GM19438 (cell line): Measurements from ENCODE around the gene RPS6KB1.
"Not testable (repeated sequence)": the region's sequence is repeated elsewhere in the genome, so short reads cannot be mapped to it uniquely, and the experiment has no call there.

ENCODE experiments used
- ATAC-seq: cut with Tn5 transposase; IDR thresholded peaks from one replicate; pipeline ENCODE4 v1.9.1; 2021; ENCODE audit warnings: low read depth; ENCODE audit not compliant: unreplicated experiment

RPS6KB1 gene

DNA sequence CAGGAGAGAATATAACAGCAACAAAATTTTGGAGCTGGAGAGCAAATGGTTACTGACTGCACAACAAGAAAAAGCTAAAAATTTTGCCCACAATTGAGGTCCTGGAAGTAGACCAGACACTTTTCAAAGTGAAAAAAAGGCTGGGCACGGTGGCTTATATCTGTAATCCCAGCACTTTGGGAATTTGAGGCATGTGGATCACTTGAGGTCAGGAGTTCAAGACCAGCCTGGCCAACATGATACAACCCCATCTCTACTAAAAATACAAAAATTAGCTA lies 23.0 kb upstream of the RPS6KB1 start:
- ATAC-seq, result no peak

DNA sequence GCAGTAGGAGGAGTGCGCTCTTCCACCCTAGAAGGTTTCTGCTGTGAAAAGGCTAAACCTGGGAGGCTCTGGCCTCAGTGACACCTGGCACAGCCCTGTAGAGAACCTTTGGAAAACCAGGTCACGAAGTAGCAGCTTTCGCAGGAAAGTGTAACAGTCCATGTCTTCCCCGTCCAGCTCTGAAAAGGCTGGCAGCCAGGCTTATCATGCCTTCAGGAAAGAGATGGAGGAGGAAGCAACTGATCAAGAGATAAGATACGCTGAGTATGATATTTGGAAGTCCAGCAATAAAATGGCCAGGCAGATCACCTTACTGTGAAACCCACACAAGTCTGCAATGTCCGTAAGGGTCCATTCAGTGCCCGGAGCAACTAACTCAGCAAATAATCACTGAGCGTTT lies 22.4 kb upstream of the RPS6KB1 start:
- no peak for ATAC-seq

DNA sequence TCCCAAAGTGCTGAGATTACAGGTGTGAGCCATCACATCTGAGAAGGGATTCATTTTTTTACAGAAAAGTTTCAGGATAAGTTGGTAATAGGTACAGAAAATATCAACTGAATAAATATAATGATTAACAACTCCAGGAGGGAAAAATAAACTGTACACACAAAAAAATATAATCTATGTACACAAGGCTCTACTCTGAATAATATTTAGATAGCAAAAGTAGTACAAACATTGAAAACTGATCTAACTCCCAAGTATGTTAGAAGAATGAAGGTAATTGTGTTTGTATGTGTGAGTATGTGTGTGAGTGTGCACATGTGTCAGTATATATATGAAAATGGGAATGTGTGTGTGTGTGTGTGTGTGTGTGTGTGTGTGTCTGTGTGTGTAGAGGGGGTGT lies 20.6 kb upstream of the RPS6KB1 start:
- ATAC-seq, result no peak

DNA sequence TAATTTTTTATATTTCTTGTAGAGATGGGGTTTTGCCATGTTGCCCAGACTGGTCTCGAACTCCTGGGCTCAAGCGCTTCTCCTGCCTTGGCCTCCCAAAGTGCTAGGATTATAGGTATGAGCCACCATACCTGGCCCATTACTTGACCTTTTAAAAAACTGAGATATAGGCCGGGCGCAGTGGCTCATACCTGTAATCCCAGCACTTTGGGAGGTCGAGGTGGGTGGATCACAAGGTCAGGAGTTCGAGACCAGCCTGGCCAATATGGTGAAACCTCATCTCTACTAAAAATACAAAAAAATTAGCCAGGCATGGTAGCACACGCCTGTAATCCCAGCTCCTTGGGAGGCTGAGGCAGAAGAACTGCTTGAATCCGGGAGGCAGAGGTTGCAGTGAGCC lies 19.5 kb upstream of the RPS6KB1 start:
- not testable (repeated sequence) for ATAC-seq

DNA sequence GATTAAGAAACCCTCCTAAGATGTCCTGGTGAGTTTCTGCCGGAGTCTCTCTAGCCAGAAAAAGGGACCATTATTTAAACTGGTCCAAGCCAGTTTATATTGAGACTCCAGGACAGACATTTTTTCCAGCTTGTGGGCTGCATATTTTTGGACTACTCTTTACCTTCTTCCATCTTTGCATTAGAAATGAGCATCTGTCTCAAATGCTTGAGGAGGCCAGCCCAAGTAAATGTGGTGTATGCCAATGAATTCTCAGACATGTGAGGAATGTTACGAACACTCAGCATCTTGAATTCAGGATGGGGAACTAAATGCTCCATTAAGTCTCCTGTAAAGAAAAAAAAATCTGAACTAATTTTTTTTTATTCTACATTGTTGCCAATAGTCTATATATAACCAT lies 18.5 kb upstream of the RPS6KB1 start:
- ATAC-seq, result no peak

DNA sequence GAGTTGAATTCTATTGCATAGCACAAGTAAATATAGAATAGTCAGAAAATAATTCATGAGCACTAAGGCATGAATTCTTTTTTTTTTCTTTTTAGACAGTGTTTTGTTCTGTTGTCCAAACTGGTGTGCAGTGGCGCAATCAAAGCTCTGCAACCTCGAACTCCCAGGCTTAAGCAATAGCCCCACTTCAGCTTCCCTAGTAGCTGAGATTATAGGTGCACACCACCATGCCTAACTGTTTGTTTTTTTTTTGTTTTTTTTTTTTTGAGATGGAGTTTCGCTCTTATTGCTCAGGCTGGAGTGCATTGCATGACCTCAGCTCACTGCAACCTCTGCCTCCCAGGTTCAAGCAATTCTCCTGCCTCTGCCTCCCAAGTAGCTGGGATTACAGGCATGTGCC lies 16.8 kb upstream of the RPS6KB1 start:
- no peak for ATAC-seq

DNA sequence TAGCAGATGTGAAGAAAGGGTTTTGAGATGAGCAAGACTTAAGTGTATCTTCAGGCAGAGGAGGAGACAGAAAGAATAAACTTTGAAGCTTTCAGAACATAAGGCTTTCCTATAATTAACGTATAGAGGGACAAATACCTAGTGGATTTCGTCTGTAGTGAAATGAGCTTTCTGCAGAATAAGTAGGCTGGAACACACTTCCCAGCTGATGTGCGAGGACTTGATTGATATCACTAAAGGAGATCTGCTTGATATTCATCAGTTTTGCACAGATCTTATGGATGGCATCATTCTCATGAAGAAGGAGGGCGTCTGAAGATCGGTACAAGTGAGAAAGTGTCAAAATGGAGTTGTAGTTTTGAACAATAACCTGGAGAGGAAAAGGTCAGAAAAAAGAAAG lies 15.0 kb upstream of the RPS6KB1 start:
- ATAC-seq, result no peak

DNA sequence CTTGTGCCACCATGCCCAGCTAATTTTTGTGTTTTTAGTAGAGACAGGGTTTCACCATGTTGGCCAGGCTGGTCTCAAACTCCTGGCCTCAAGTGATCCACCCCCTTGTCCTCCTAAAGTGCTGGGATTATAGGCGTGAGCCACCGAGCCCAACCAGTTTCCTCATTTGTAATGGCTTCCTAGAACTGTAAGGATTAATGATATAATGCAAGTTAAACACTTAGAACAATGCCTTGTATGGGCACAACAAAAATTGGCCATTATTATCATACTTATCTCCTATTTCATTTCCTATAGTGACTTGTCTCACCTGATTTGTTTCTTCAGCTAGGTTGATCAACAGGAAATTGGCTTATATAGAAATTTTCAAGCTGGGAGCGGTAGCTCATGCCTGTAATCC lies 14.3 kb upstream of the RPS6KB1 start:
- ATAC-seq, result no peak

DNA sequence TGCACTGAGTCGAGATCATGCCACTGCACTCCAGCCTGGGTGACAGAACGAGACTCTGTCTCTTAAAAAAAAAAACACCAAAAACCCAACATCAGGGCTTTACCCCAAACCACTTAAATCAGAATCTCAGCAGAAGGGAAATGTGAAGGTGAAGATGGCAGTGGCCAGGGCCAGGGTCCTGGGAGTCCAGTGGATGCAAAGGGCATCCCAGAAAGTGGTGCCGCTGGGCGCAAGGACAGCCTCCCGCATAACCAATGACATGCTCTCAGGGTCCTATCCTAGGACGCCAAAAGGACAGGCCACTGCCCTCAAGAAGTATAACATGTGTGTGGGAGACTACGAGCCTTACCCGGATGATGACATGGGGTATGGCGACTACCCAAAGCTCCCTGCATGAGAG lies 8.1 kb upstream of the RPS6KB1 start:
- ATAC-seq, result no peak

DNA sequence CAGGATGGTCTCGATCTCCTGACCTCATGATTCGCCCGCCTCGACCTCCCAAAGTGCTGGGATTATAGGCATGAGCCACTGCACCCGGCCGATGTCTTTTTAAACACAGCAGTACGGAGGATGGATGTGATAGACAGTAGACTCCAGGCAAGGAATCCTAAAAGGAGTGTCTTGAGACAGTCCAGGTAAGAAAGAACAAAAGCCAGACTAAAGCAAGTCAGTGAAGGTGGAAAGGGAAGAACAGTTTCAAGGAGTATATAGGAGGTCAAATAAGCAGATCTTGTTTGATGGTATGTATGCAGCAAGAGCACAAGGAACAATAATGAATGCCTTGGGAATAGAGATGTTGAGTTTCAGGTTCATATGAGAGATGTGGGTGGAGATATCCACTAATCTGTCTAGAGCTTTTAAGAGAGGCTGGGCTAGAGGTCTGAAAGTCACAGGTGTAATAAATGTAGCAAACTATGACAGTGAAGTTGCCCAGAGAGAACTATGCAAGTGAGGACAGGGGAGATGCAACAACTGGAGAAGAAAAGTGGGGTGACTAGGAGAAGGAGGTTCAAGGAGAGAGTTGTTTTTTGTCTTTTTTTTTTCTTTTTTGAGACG lies 4.7 kb upstream of the RPS6KB1 start:
- no peak for ATAC-seq

DNA sequence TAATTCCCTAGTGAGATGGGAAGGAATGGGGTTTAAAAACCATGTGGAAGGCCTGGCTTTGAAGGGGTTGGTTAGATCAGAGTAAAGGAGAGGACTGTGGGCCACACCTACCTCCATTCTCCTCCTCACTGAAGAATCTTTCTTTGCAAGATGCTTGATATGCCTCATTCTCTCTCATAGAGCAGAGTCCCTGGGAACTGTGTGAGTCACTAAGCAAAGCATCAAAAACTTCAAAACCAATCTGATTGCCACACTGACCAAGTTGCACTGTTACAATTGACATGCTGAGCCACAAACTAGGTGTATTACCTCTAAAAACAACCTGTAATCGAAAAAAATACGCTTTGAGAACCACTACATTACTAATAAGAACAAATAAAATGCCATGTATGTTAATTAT lies 2.2 kb upstream of the RPS6KB1 start:
- ATAC-seq, result no peak

DNA sequence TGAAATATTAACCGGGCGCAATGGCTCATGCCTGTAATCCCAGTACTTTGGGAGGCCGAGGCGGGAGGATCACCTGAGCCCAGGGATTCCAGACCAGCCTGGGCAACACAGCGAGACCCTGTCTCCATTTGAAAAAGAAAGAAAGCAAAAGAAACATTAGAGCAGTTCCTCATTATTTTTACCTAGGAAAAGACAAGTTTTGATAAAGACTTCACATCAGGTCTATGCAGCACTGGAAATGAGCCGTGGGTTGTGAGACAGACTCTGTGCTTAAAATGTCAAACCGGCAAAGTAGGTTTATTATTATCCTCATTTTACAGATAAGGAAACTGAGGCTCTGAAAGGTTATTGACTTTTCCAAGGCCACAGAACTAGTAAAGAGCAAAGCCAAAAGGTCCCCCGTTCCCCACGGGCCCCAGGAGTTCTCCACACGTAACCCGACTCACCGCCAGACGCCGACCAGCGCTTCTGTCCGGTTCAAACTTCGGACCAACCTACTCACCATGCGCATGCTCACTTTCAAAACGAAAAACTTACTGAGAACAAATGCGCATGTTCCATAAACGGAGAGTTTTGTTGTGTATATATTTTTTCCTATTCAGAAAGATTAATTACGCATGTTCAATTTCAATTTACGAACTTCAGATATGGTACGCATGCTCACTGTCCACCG lies 534 bp upstream of the RPS6KB1 start:
- peak; percentile 62 for ATAC-seq

DNA sequence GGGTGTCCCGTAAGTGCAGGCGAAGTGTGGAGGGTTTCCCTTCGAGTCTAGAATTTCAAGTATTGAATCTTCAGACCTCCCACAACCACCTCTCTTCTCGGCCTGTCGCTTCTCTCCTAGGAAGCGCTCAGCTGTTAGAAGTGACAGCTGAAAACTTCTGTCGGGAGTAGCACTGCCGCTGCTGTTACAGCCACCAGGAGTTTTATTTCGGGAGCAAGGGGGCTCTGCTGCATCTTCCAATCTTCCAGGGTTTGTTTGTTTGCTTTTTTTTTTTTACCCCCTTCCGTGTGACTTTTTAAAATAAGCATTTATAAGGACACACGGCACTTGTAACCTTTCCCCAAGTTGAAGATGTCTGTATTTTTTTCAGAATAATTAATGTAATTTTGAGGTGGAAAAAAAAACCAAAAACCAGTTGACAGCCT lies 767 bp downstream of the RPS6KB1 start:
- peak; percentile 4 for ATAC-seq

DNA sequence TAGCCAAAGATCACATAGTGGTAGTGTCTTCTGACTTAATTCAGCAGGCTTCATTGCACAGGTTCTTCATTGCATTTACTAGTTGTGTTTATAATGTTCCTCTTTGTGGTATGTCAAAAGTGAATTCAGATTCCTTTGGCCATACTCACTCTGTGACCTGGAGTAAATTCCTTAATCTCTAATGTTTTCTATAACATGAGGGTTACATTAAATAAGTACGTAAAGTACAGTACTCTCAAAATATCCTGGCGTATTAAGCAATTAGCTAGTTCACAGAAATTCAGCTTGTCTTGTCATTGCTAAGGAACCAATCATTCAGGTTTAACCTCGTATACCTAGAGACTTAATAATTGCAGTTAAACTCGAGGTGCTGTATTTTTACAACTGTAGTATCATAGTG lies 4.2 kb downstream of the RPS6KB1 start:
- ATAC-seq, result no peak

DNA sequence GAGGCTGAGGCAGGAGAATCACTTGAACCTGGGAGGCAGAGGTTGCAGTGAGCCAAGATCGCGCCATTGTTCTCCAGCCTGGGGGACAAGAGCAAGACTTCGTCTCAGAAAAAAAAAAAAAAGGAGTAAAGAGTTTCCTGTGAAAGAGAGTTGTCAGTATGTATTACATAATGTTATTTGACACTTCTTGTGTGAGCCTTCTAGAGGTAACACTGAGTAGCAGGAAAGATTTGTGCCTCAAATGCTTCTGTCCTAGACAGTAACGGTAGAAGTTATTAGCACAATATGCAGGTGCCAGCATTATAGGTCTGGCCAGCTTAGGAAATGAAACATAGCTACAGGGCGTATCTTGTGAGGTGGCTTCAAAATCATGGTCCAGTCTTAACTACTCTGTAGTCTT lies 6.2 kb downstream of the RPS6KB1 start:
- ATAC-seq, result no peak

DNA sequence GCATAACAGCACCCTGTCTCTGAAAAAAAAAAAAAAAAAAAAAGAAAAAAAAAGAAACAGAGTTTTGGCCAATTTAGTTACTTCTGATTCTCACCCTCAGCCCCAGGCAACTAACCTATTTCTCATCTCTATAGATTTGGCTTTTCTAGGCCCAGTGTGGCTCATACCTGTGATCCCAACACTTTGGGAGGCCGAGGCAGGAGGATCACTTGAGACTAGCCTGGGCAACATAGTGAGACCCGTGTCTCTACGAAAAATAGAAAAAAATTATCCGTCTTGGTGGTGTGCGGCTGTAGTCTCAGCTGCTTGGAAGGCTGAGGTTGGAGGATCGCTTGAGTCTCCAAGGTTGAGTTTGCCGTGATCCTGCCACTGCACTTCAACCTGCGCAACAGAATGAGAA lies 8.7 kb downstream of the RPS6KB1 start:
- ATAC-seq, result no peak

DNA sequence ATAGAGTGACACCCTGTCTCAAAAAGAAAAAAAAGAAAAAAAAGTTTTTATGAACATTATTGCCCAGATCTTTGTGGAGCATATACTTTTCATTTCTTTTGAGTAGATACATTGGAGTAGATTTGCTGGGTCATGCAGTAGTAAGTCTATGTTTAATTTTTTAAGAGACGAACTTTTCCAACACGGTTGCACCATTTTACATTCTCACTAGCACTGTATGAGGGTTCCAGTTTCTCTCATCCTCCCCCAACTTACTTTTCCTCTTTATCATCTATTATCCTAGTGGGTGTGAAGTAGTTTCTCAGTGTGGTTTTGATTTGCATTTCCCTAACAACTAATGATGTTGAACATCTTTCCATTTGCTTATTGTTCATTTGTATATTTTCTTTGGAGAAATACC lies 10.5 kb downstream of the RPS6KB1 start:
- ATAC-seq, result no peak

DNA sequence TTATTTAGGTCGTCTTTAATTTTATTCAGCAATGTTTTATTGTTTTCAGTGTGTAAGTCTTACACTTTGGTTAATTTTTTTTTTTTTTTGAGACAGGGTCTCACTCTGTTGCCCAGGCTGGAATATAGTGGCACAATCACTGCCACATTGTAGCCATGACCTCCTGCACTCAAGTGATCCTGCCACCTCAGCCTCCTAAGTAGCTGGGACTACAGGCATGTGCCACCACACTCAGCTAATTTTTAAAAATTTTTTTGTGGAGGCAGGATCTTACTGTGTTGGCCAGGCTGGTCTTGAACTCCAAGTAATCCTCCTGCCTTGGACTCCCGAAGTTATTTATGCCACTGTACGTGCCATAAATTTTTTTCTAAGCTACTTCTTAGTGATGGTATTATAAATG lies 14.5 kb downstream of the RPS6KB1 start:
- ATAC-seq, result no peak

DNA sequence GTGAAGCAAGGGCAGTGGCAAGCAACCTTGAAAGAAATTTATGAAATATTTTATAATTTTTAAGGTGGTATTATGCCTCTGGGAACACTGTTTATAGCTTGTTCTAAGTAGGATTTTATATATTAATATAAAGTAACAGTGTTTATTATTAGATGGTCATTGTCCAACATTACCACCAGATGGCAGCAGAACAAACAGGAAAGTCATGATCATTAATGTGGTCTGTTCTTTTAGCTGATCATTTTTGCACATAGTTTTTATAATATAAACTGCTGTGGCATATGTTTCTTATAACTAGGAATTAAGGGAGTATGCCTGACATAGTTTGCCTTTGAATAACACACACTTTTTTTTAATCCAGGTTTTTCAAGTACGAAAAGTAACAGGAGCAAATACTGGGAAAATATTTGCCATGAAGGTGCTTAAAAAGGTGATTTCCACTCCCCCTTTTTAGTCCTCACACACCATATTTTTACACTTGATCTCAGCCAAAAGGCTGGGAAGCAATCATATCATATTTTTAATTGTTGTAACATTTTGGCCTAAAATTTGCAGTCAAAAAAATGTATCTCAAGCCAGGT lies 21.4 kb downstream of the RPS6KB1 start:
- no peak for ATAC-seq

DNA sequence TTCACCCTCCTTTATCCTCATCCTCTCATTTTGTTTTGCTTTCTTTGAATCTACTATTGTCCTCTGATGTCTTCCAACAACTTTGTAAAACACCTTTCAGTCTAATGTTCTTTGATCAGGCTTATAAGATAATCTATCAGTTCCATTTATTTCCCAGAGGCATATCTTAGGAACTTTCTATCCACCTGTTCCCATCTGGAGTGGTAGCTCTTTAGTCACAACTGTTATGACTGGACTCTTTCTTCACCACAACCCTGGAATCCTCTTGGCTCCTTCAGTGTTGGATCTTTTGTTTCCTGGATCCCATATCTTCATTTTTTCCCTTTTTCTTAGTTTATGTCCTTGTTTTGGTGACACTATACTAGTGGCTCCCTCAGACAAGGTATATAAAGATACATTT lies 23.5 kb downstream of the RPS6KB1 start:
- ATAC-seq, result no peak

DNA sequence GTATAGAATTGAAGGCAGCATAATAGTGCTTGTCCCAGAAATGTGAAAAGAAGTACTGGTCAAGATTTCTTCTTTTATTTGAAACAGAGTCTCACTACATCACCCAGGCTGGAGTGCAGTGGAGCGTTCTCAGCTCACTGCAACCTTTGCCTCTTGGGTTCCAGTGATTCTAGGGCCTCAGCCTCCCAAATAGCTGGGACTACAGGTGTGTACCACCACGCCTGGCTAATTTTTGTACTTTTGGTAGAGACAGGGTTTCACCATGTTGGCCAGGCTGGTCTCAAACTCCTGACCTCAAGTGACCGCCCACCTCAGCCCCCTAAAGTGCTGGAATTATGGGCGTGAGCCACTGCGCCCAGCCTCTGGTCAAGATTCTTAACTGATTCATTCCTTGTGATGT lies 27.7 kb downstream of the RPS6KB1 start:
- ATAC-seq, result not testable (repeated sequence)

DNA sequence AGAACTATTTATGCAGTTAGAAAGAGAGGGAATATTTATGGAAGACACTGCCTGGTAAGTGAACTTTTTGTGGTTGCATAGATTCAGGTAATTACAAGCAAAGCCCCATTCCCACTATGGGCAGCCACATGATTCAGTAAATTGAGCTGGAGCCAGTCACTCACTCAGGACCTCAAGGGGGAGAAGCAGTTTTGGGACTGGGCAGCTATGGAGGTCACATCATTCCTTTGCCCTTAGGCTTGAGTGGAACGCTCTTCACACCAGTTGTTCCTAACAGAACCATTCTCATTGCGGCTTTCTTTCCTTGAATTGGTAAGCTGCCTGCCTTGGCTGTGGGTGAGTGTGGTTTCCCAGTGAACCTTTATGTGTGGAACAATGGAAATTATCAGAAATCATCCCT lies 37.2 kb downstream of the RPS6KB1 start:
- ATAC-seq, result not testable (repeated sequence)

DNA sequence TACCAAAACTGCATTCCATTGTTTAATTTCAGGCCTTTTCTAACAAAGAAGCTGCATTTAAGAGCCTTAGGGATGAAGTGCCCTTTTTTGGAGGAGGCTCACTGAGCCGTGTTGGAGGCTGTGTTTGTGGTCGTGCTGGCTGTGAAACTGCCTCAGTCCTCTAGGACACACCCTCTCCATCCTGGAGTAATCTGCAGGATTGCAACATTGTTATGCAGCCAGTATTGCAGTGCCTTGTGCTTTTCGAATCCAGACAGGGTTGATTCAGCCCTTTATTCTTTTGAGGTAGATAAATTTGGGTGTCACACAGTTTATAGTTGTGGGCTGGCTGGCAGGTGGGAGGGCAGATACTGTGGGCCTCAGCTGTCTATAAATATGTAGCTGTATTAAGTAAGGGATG lies 37.8 kb downstream of the RPS6KB1 start:
- ATAC-seq, result not testable (repeated sequence)
